GM19193 (cell line): ENCODE measurements around the gene RASGRF1.

Source experiments
- POLR2A ChIP-seq: IDR thresholded peaks from 4 replicates; pipeline ENCODE4 v1.6.1; 2011; ENCODE audit not compliant: insufficient read depth, insufficient read length; ENCODE audit errors: extremely low read depth

RASGRF1 gene

GRCh38 chr15:78995921-78996893, 94.4 kb downstream of the RASGRF1 start:
- TF ChIP-seq POLR2A, result no peak

- TF ChIP-seq POLR2A, result no peak
Observed at GRCh38 chr15:78993931-78994530, 96.5 kb downstream of the RASGRF1 start.

DNA sequence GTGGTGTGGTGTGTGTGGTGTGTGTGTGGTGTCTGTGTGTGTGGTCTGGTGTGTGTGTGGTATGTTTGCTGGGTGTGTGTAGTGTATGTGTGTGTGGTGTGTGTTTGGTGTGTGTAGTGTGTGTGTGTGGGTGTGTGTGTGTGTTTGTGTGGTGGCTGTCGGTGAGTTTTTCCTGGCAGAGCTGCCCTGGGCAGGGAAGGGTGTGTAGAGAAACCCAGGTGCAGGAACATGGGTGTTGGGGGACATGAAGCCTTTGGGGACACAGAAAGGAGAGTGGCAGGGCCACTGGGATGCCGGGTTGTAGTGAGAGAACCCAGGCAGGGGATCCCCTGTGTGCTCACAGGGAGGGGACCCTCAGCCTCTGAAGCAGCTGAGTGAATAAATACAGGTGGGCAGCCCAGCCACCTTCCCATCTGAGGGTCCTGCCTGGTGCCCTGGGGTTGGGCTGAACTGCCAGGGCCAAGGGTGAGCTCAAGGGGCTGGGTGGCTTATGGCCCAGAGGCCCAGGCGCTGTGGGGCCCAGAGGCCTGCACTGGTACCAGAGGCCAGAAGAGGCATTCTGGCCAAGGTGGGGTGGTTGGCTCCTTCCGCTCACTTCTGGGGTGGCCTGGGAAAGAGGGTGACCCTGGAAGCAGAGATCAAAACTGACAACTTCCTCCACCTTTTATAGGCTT, 97.2 kb downstream of the RASGRF1 start:
- TF ChIP-seq POLR2A, result no peak

DNA sequence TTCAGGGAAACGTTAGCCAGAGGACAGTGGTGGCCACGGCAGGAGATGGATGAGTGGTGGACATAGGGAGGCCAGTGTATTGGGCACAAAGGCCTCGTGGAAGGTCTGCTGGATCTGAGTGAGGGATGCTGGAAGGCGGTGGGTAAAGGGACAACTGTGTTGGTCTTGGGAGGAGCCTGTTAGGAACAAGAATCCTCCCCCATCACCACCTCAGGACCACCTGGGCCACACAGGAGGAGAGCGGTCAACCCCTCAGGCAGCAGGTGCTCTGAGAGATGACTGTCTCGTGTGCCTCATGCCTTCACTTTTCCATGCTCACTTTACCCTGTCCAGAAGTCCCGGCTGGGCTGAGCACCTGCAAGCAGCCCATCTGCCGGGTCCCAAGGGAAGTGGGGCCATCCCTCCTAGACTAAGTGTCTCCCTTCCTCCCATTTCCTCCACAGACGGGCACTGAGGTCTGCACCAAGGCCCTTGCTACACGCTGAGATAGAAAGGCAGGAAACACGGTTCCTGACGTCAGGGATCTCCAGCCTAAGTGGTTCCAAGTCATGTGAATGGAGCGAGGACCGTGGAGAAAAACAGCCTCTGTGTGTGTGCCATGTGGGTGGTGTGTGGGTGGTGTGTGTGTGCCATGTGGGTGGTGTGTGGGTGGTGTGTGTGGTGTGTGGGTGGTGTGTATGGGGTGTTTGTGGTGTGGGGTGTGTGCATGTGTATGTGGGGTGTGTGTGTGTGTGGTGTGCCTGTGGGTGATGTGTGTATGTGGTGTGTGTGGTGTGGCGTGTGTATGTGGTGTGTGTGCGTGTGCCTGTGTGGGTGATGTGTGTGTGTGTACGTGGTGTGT, 97.9 kb downstream of the RASGRF1 start:
- no peak for TF ChIP-seq POLR2A

DNA sequence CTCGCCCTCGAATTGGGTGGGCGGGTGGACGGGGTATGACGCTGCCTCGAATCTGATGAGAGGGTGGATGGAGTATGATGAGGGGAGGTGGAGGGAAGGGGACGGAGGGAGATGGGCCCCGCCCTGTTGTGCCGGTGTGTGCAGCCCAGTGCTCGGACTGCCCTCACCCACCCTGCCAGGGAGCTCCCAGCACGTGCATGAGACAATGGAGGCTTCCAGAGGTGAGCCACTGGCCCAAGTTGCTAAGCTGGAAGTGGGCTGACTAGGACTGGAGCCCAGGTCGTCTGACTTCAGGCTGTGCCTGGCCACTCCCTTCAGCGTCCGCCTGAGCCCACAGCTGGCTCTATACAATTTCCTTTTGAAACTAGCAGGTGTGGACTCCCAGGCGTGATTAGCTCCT, 98.7 kb downstream of the RASGRF1 start:
- no peak for TF ChIP-seq POLR2A

GRCh38 chr15:78991476-78991875, 99.1 kb downstream of the RASGRF1 start:
- no peak for TF ChIP-seq POLR2A

- TF ChIP-seq POLR2A, result no peak
Observed at GRCh38 chr15:78990278-78990677, 100.3 kb downstream of the RASGRF1 start.

GRCh38 chr15:78989701-78990240, 100.8 kb downstream of the RASGRF1 start:
- no peak for TF ChIP-seq POLR2A

- TF ChIP-seq POLR2A, result no peak
Observed at GRCh38 chr15:78988361-78988911, 102.1 kb downstream of the RASGRF1 start.

DNA sequence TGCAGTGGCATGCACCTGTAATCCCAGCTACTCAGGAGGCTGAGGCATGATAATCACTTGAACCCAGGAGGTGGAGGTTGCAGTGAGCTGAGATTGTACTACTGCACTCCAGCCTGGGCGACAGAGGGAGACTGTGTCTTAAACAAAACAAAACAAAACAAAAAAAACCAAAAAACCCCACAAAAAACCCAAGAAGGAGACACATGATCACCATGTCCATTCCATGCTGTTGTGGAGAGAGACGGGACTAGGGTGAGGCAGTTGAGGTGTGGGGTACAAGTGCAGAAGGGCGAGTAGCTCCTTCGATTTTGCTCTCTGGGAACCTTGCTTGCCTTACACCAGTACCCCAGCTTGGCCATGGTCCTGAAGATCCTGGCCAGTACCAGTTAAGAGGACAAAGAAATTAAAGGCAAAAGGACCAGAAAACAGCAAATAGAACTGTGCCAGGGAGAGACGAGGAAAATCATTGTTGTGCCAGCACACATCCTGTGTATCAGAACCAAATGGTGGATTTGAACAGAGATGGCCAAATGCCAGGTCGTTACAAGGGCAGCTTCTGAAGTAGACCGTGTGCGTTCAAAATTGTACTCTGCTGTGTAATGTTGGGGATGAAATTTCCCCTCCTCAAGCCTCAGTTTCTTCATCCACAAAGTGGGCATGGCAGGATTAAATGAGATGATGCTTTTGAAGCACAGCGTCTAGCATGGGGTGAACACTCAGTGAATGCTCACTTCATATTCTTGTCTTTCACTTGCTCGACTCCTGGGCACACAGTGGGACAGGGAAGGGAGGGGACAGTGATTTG, 102.8 kb downstream of the RASGRF1 start:
- TF ChIP-seq POLR2A, result no peak

DNA sequence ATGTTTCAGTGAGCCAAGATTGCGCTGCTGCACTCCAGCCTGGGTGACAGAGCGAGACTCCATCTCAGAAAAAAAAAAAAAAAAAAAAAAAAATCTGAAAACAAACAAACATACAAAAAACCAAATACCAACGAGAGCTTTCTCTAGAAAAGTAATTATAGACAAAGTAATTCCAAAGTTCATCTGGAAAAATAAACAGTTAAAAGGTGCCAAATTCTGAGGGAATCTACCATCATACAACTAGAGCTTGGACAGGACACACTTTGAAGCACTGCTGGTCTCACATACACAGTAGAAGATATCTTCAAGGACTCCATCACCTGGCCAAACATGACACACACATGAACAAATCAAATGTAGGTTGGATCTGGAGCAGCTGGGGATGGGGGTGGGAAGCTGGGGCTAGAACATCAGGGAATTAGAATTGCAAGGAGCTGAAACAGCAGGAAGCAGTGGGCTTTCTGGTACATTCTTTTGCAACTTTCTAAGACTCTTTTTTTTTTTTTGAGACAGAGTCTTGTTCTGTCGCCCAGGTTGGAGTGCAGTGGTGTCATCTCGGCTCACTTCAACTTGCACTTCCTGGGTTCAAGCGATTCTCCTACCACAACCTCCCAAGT, 104.6 kb downstream of the RASGRF1 start:
- TF ChIP-seq POLR2A, result no peak

DNA sequence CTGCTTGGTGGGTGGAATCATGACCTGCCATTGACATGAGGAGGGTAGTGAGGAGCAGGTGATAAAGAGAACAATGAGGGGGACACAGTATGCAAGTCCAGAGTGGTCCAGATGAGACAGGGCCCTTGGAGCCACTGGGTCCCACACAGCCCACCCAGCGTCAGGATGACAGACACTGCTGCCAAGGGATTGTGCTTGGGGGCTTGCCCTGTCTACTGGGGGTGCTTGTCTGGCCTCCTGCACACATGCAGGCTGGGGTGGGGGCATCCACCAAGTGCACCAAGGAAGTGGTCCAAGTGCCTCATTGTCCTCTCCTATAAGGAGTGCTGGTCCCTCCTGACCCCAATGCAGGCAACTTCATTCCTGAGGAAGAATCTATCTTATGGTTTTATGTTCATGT, 106.5 kb downstream of the RASGRF1 start:
- no peak for TF ChIP-seq POLR2A
